Activated CD4-positive, alpha-beta T cell treated with anti-CD3 and anti-CD28 coated beads, Interleukin-2, amount 10 ng/mL, durations not matched to agents 7 days and 5 days (primary cell): ENCODE data around the gene TRIM26. TPM values are rescaled to one million over a fixed set of nuclear protein-coding genes. Genes with fewer than 3 reads are reported as not detected.

ENCODE experiments used
- CTCF ChIA-PET: fragments of 350-600 bp; sonication (Branson Sonifier 250); formaldehyde crosslinking; loops from one replicate; lab custom pipeline; 2021; ENCODE audit warnings: antibody characterized with exemption; lab: Charles Lee
- POLR2A ChIA-PET: fragments of 350-600 bp; sonication (Branson Sonifier 250); formaldehyde crosslinking; loops from one replicate; lab custom pipeline; 2021; ENCODE audit warnings: antibody characterized with exemption; lab: Charles Lee
- DNase-seq: peaks from one replicate; pipeline ENCODE4 v3.0.0-alpha.2; 2020
- H3K27ac Mint-ChIP-seq: one replicate; pipeline ENCODE4 v1.8.0; 2021; ENCODE audit warnings: mild to moderate bottlenecking, moderate library complexity, mixed read lengths
- H3K27me3 Mint-ChIP-seq: one replicate; pipeline ENCODE4 v1.8.0; 2021; ENCODE audit warnings: mixed read lengths
- H3K36me3 Mint-ChIP-seq: one replicate; pipeline ENCODE4 v1.8.0; 2021; ENCODE audit warnings: low read depth, mixed read lengths
- H3K4me1 Mint-ChIP-seq: one replicate; pipeline ENCODE4 v1.8.0; 2021; ENCODE audit warnings: mixed read lengths
- H3K4me3 Mint-ChIP-seq: one replicate; pipeline ENCODE4 v1.8.0; 2021; ENCODE audit warnings: mild to moderate bottlenecking, moderate library complexity, mixed read lengths
- H3K9me3 Mint-ChIP-seq: one replicate; pipeline ENCODE4 v1.8.0; 2021; ENCODE audit warnings: mixed read lengths
- total RNA-seq, 2 experiments: library from RNA; stranded (reverse); gene quantifications; one replicate each; pipeline ENCODE4 v1.2.3, GENCODE V29; 2021

The TRIM26 gene
- total RNA-seq, 2 experiments from 2014 or later = 84.6 to 88.3 TPM

- CTCF ChIA-PET = interaction anchor here (1.1 to 1.4 kb wide), 2 partner anchors 11 to 21 kb away, joined by 3 to 4 read pairs; no protein-coding TSS in a partner anchor
- Mint-ChIP-seq H3K9me3 (no peaks in the 10 kb centered on the region), H3K4me1 (peaks cover 70% of the 10 kb centered on the region), H3K27ac (no peak overlapping the region), H3K27me3 (no peaks in the 10 kb centered on the region), H3K36me3 (peaks cover 33% of the 10 kb centered on the region), H3K4me3 (no peak overlapping the region)
- POLR2A ChIA-PET = no interaction called here
- DNase-seq = no peak
These were observed 6.2 kb downstream of the TRIM26 start for GRCh38 chr6:30206799-30207618.

GRCh38 chr6:30206152-30206551 lies 7.1 kb downstream of the TRIM26 start:
- POLR2A ChIA-PET = no interaction called here
- DNase-seq = no peak
- Mint-ChIP-seq H3K36me3 (peaks cover 32% of the 10 kb centered on the region), H3K9me3 (no peaks in the 10 kb centered on the region), H3K27ac (no peak overlapping the region), H3K4me1 (peaks cover 68% of the 10 kb centered on the region), H3K4me3 (no peak overlapping the region), H3K27me3 (no peaks in the 10 kb centered on the region)
- CTCF ChIA-PET = interaction anchor here (1.1 kb wide), 1 partner anchor 22 kb away, joined by 3 read pairs; no protein-coding TSS in a partner anchor

- H3K27ac Mint-ChIP-seq = no peak overlapping the region
- no peaks in the 10 kb centered on the region for H3K9me3 Mint-ChIP-seq
- no peak overlapping the region for H3K4me3 Mint-ChIP-seq
- peaks cover 36% of the 10 kb centered on the region for H3K36me3 Mint-ChIP-seq
- H3K4me1 Mint-ChIP-seq = peaks cover 59% of the 10 kb centered on the region
- DNase-seq = no peak
- H3K27me3 Mint-ChIP-seq = no peaks in the 10 kb centered on the region
- ChIA-PET POLR2A (no interaction called here), CTCF (no interaction called here)
These were observed 9.1 kb downstream of the TRIM26 start for GRCh38 chr6:30204116-30204515.

- DNase-seq = no peak
- POLR2A ChIA-PET = interaction anchor here (0.7 kb wide), 1 partner anchor 269 kb away, joined by 5 read pairs; no protein-coding TSS in a partner anchor
- CTCF ChIA-PET = no interaction called here
- H3K9me3 Mint-ChIP-seq = no peaks in the 10 kb centered on the region
- H3K36me3 Mint-ChIP-seq = peaks cover 44% of the 10 kb centered on the region
- no peak overlapping the region for H3K4me3 Mint-ChIP-seq
- H3K27me3 Mint-ChIP-seq = no peaks in the 10 kb centered on the region
- H3K4me1 Mint-ChIP-seq = peaks cover 43% of the 10 kb centered on the region
- no peak overlapping the region for H3K27ac Mint-ChIP-seq
These were observed 10.8 kb downstream of the TRIM26 start for GRCh38 chr6:30202366-30202765.

GRCh38 chr6:30200551-30201281 lies 12.5 kb downstream of the TRIM26 start:
- H3K4me1 Mint-ChIP-seq = peaks cover 32% of the 10 kb centered on the region
- H3K4me3 Mint-ChIP-seq = no peak overlapping the region
- ChIA-PET CTCF (no interaction called here), POLR2A (no interaction called here)
- H3K27me3 Mint-ChIP-seq = no peaks in the 10 kb centered on the region
- H3K9me3 Mint-ChIP-seq = no peaks in the 10 kb centered on the region
- DNase-seq = no peak
- H3K27ac Mint-ChIP-seq = peak overlapping the region; percentile 32
- H3K36me3 Mint-ChIP-seq = peaks cover 52% of the 10 kb centered on the region

GRCh38 chr6:30198166-30199084 lies 14.8 kb downstream of the TRIM26 start:
- no peak overlapping the region for H3K27ac Mint-ChIP-seq
- CTCF ChIA-PET = no interaction called here
- H3K4me1 Mint-ChIP-seq = peaks cover 25% of the 10 kb centered on the region
- POLR2A ChIA-PET = interaction anchor here (0.6 kb wide), 1 partner anchor 14 kb away, joined by 3 read pairs; no protein-coding TSS in a partner anchor
- H3K27me3 Mint-ChIP-seq = no peaks in the 10 kb centered on the region
- DNase-seq = no peak
- no peak overlapping the region for H3K4me3 Mint-ChIP-seq
- peaks cover 51% of the 10 kb centered on the region for H3K36me3 Mint-ChIP-seq
- no peaks in the 10 kb centered on the region for H3K9me3 Mint-ChIP-seq

GRCh38 chr6:30196376-30196775 lies 16.8 kb downstream of the TRIM26 start:
- Mint-ChIP-seq H3K4me3 (no peak overlapping the region), H3K9me3 (no peaks in the 10 kb centered on the region), H3K4me1 (peaks cover 10% of the 10 kb centered on the region), H3K27me3 (no peaks in the 10 kb centered on the region), H3K27ac (no peak overlapping the region), H3K36me3 (peaks cover 51% of the 10 kb centered on the region)
- CTCF ChIA-PET = interaction anchor here (1.5 kb wide), 1 partner anchor 11 kb away, joined by 4 read pairs; no protein-coding TSS in a partner anchor
- DNase-seq = no peak
- POLR2A ChIA-PET = no interaction called here

- peaks cover 6% of the 10 kb centered on the region for H3K4me1 Mint-ChIP-seq
- H3K4me3 Mint-ChIP-seq = no peak overlapping the region
- no peak for DNase-seq
- no peaks in the 10 kb centered on the region for H3K27me3 Mint-ChIP-seq
- H3K27ac Mint-ChIP-seq = no peak overlapping the region
- no peaks in the 10 kb centered on the region for H3K9me3 Mint-ChIP-seq
- peaks cover 50% of the 10 kb centered on the region for H3K36me3 Mint-ChIP-seq
- ChIA-PET POLR2A (no interaction called here), CTCF (interaction anchor here (1.5 kb wide), 1 partner anchor 11 kb away, joined by 4 read pairs; no protein-coding TSS in a partner anchor)
These were observed 17.3 kb downstream of the TRIM26 start for GRCh38 chr6:30195951-30196350.

- H3K36me3 Mint-ChIP-seq = peaks cover 50% of the 10 kb centered on the region
- no peaks in the 10 kb centered on the region for H3K9me3 Mint-ChIP-seq
- H3K27ac Mint-ChIP-seq = peak overlapping the region; percentile 38
- DNase-seq = no peak
- no peak overlapping the region for H3K4me3 Mint-ChIP-seq
- POLR2A ChIA-PET = no interaction called here
- H3K4me1 Mint-ChIP-seq = no peaks in the 10 kb centered on the region
- H3K27me3 Mint-ChIP-seq = no peaks in the 10 kb centered on the region
- CTCF ChIA-PET = interaction anchor here (1.5 kb wide), 1 partner anchor 12 kb away, joined by 4 read pairs; no protein-coding TSS in a partner anchor
These were observed 18.2 kb downstream of the TRIM26 start for GRCh38 chr6:30194797-30195690.

- Mint-ChIP-seq H3K4me1 (no peaks in the 10 kb centered on the region), H3K9me3 (no peaks in the 10 kb centered on the region), H3K36me3 (peaks cover 52% of the 10 kb centered on the region), H3K27me3 (no peaks in the 10 kb centered on the region), H3K27ac (no peak overlapping the region), H3K4me3 (no peak overlapping the region)
- ChIA-PET POLR2A (no interaction called here), CTCF (no interaction called here)
- DNase-seq = peak; percentile 3
These were observed 21.1 kb downstream of the TRIM26 start for GRCh38 chr6:30192076-30192475.

- Mint-ChIP-seq H3K9me3 (no peaks in the 10 kb centered on the region), H3K4me1 (no peaks in the 10 kb centered on the region), H3K27me3 (no peaks in the 10 kb centered on the region), H3K36me3 (peaks cover 63% of the 10 kb centered on the region), H3K27ac (no peak overlapping the region), H3K4me3 (no peak overlapping the region)
- ChIA-PET CTCF (no interaction called here), POLR2A (no interaction called here)
- DNase-seq = no peak
These were observed 24.7 kb downstream of the TRIM26 start for GRCh38 chr6:30188541-30188940.
